ENCODE results near the gene TRIP4. TPM values are rescaled to one million over a fixed set of nuclear protein-coding genes. Genes with fewer than 3 reads are reported as not detected.
"Not testable (repeated sequence)": the region's sequence is repeated elsewhere in the genome, so short reads cannot be mapped to it uniquely, and the experiment has no call there.

TRIP4 gene
- total RNA-seq, 2 experiments from 2014 or later: 15.9 to 17.3 TPM

DNA sequence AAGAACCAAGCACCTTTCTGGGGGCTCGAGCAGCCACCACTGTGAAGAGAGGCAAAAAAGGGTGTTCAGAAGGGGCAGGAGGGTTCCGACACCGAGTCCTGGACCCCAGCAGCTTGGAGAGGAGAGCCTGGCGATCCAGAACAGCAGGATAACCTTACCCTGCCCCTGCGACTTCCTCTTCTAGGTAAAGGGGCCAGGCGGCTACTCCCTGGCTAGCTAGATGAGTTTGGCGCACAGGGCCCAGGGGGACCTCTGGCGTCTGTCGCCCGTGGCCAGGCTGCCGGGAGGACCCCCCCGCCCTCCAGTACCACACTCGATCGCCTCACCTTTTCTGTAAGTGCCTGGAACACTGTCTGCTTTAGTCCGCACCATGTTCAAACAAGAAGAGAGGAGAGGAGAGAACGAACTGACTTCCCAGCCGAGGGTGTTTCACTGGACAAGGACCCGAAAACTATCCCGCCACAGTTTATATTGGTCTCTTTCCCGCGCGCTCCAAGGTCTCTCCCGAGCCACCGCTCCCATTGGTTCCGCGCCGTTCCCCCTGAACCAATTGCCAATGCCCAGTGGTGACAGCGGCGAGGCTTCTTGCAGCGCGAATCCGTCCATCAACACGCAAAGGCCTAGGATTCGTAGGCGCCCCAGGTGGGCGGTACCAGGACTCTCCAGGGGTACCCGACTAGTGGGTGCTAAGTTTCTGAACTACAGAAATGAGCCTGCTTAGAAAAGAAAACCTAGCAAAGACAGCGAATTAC, 6.5 kb upstream of the TRIP4 start, which contains the start of gene PCLAF:
Gene PCLAF (minus strand): TSS at position 442 of the 752 bp plus-strand sequence. CDS start 70 bp downstream, at position 372.
- peak within 1 kb of the TSS; percentile 90 for H3K4me3 Mint-ChIP-seq
- intact Hi-C loops (cut with micrococcal nuclease): no loop called here
- peak within 1 kb of the TSS; percentile 91 for H3K27ac Mint-ChIP-seq
- ChIA-PET POLR2A (interaction anchor here (0.8 to 2.1 kb wide), 3 partner anchors 12 to 79 kb away, joined by 3 to 6 read pairs (median 3); no protein-coding TSS in a partner anchor), CTCF (interaction anchor here (1.1 kb wide), 1 partner anchor 29 kb away, joined by 3 read pairs; no protein-coding TSS in a partner anchor)
- TF ChIP-seq CTCF (IDR thresholded peaks at IDR 0.05): no peak
- H3K9me3 Mint-ChIP-seq: no peaks in the 10 kb centered on the region
- no peaks in the 10 kb centered on the region for H3K27me3 Mint-ChIP-seq
- peaks cover 16% of the 10 kb centered on the region for H3K36me3 Mint-ChIP-seq (ENCODE audit: low read depth)
- DNase-seq: peak; percentile 99
- peaks cover 12% of the 10 kb centered on the region for H3K4me1 Mint-ChIP-seq (ENCODE audit: low read depth)
- peak; percentile 100 for ATAC-seq

GRCh38 chr15:64383760-64384159, 3.9 kb upstream of the TRIP4 start:
- ATAC-seq (no peak), DNase-seq (no peak)
- peaks cover 21% of the 10 kb centered on the region for H3K4me1 Mint-ChIP-seq (ENCODE audit: low read depth)
- H3K4me3 Mint-ChIP-seq: no peak overlapping the region
- no peak overlapping the region for H3K27ac Mint-ChIP-seq
- CTCF ChIA-PET: no interaction called here
- intact Hi-C loops (cut with micrococcal nuclease): no loop called here
- TF ChIP-seq CTCF (IDR thresholded peaks at IDR 0.05): no peak
- no peaks in the 10 kb centered on the region for H3K9me3 Mint-ChIP-seq
- H3K27me3 Mint-ChIP-seq: no peaks in the 10 kb centered on the region
- peaks cover 16% of the 10 kb centered on the region for H3K36me3 Mint-ChIP-seq (ENCODE audit: low read depth)
- POLR2A ChIA-PET: no interaction called here

DNA sequence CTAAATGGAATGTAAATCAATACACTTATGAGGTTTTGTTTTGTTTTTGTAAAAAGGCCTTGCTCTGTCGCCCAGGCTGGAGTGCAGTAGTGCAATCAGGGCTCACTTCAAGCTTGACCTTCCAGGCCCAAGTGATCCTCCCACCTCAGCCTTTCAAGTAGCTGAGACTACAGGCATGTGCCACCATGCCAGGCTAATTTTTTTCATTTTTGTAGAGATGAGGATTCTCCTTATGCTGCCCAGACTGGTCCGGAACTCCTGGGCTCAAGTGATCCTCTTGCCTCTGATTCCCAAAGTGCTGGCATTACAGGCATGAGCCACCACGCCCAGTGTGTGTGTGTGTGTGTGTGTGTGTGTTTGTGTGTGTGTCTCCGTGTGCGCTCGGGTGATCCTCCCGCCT, 1.3 kb upstream of the TRIP4 start:
- H3K9me3 Mint-ChIP-seq: no peaks in the 10 kb centered on the region
- TF ChIP-seq CTCF (IDR thresholded peaks at IDR 0.05): no peak
- CTCF ChIA-PET: interaction anchor here (1.2 kb wide), 1 partner anchor 69 kb away, joined by 3 read pairs; no protein-coding TSS in a partner anchor
- no peak for DNase-seq
- POLR2A ChIA-PET: interaction anchor here (1.2 to 1.6 kb wide), 2 partner anchors 10 to 74 kb away, joined by 5 to 6 read pairs; partner anchors contain the start of gene ZNF609
- H3K27ac Mint-ChIP-seq: no peak overlapping the region
- no peak for ATAC-seq
- peak overlapping the region; percentile 94 for H3K4me3 Mint-ChIP-seq
- peaks cover 4% of the 10 kb centered on the region for H3K36me3 Mint-ChIP-seq (ENCODE audit: low read depth)
- H3K27me3 Mint-ChIP-seq: no peaks in the 10 kb centered on the region
- intact Hi-C loops (cut with micrococcal nuclease): no loop called here
- H3K4me1 Mint-ChIP-seq (ENCODE audit: low read depth): peaks cover 21% of the 10 kb centered on the region

GRCh38 chr15:64389036-64389435, 1.4 kb downstream of the TRIP4 start:
- Mint-ChIP-seq H3K27ac (peak overlapping the region; percentile 10), H3K27me3 (no peaks in the 10 kb centered on the region), H3K4me3 (peak overlapping the region; percentile 94), H3K4me1 (ENCODE audit: low read depth) (peaks cover 17% of the 10 kb centered on the region), H3K9me3 (no peaks in the 10 kb centered on the region), H3K36me3 (ENCODE audit: low read depth) (peaks cover 6% of the 10 kb centered on the region)
- ATAC-seq: no peak
- intact Hi-C loops (cut with micrococcal nuclease): no loop called here
- POLR2A ChIA-PET: no interaction called here
- DNase-seq: no peak
- CTCF ChIA-PET: no interaction called here
- no peak for TF ChIP-seq CTCF (IDR thresholded peaks at IDR 0.05)

DNA sequence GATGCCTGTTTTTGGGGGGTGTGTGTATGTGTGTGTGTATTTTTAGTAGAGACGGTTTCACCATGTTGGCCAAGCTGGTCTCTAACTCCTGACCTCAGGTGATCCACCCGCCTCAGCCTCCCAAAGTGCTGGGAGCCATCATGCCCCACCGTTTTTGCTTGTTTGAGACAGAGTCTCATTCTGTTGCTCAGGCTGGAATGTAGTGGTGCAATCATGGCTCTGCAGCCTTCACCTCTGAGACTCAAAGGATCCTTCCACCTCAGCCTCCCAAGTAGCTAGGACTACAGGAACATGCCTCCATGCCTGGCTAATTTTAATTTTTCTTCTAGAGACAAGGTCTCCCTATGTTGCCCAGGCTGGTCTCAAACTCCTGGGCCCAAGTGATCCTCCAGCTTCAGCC, 4.8 kb downstream of the TRIP4 start:
- H3K4me3 Mint-ChIP-seq; POLR2A ChIA-PET; H3K9me3 Mint-ChIP-seq; intact Hi-C loops (cut with micrococcal nuclease); H3K27ac Mint-ChIP-seq; DNase-seq; ATAC-seq; H3K27me3 Mint-ChIP-seq: not testable (repeated sequence)
- CTCF ChIA-PET: interaction anchor here (0.6 kb wide), 1 partner anchor 182 kb away, joined by 3 read pairs; no protein-coding TSS in a partner anchor
- Mint-ChIP-seq H3K4me1 (ENCODE audit: low read depth) (peaks cover 18% of the 10 kb centered on the region), H3K36me3 (ENCODE audit: low read depth) (peaks cover 21% of the 10 kb centered on the region)

All from activated CD8-positive, alpha-beta T cell treated with anti-CD3 and anti-CD28 coated beads for 36 hours (primary cell).